NCI-H1092 treated with DMSO at 0.1 percent for 48 hours (cell line): ENCODE measurements around the gene ADAM19.

Source experiments
- DNase-seq: peaks from one replicate; lab custom pipeline; 2025; lab: John Stamatoyannopoulos, UW

ADAM19 gene

DNA sequence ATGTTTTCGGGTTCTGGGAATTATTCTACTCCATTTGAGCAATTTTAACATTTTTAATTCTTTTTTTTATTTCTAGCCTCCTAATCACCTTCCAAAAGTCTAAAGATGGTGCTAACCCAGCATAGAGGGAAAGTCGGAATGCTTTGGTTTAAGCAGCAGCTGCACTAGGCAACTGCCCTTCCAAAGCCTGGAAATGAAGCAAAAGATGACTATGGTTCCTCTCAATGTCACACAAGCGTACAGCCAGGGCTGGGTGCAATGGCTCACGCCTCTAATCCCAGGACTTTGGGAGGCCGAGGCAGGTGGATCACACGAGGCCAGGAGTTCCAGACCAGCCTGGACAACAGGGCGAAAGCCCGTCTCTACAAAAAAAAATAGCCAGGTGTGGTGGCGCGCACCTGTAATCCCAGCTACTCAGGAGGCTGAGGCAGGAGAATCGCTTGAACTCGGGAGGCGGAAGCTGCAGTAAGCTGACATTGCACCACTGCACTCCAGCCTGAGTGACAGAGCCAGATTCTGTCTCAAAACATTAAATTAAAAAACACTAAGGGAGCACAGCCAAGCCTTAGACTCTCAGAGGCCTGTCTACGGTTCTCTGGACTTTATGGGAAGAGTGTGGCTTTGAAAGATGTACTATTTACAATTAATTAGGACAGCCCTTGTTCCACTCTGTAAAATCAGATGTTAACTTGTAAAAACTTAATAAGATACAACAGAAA, 33.1 kb downstream of the ADAM19 start:
- DNase-seq, result no peak

DNA sequence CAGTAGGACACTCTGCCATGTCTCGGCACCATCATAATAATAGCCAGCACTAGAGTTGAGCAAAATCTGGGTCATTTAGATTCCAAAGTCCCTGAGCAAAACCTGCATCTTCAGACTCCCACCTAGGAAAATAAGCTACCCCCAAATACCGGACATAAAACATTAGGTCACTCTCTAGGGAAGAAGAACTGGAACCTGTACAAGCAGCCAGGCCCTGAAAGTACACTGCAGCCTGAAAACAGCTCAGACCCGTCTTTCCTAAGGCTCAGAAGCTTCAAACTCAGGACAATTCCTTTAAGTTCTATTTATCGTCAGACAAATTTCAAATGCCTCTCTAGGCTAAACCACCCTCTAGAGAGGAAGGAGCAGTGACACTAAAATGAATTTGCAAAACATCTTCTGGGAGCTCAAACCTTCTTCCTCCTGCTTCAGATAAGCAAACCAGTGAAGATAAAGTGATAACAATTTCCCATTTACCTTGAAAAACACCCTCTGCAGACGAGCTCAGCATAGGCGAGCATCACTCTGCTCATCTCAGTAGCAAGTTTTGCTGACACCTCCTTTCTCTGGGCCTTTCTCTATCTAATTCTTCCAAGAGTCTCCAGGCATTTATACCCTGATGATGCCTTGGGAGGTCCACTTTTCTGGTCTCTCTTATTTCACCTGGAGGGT, 34.0 kb downstream of the ADAM19 start:
- DNase-seq, result no peak

DNA sequence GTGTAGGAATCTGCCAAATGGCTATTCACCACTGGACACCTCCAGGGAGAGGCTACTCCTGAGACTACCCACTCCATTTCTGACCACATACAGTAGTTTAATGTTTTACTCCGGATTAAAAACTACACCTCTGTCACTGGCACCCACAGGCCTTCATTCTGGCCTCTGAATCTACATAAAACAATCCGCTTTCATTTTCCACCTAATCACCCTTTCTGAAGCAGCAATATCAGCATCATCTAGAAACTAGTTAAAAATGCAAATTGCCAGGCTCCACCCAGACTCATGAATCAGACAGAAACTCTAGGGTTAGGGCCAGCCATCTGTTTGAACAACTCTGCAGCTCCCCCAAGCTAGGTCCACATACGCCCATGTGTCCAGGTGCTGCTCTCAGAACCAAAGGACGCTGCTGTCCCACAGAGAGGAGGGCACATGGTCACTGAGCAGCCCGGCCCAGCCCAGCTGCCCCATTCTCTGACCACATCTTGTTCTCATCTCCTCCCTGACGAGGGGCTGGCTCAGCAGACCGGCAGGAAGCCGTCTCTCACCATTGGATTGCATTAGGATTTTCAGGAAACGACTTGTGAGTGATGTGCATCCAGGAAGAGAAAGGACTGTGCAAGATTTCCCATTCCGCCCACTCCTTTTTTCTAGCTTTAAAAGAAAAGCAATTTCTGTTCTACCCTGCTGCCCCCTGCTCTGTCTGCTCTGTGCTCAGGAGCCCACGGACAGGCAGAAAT, 34.7 kb downstream of the ADAM19 start:
- no peak for DNase-seq

DNA sequence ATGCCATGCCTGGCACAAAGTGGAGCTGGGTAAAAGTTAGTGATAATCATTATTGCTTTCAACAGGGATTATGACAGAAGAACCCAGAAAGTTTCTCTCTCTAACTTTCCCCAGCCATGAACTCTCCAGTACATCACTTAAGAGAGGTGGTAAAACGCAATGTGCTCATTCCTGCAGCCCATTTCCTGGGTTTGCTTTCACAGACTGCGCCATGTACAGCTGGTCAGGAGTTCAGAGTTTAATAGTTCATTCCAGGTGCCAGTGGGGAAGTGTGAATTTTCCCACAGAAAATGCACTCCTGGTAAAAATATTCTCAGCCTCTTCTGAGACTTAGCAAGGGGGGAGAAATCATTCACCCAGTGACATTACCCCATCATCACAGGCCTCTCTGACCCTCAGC, 35.5 kb downstream of the ADAM19 start:
- no peak for DNase-seq

DNA sequence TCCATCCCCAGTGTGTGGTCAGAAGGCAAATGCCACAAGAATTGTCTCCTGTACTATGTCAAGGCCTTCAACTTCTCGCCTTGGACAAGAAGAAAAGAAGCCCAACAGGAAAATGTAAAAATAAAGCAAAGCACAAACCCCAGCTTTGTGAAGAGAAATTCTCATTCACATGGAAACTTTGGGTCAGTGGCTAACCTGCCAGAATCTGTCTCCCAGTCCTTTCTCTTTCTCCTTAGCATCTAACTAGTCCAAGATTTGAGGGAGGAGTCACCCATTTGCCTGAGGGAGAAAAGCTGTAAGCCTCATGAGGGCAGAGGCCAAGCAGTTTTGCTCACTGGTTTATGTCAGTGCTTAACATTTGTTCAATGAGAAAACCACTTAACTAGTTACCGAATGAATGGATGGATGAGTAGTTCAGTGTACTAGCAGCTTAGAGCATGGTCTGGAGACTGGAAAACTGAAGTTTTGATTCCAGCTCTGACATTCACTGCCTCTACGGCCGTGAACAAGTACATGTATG, 36.0 kb downstream of the ADAM19 start:
- no peak for DNase-seq

DNA sequence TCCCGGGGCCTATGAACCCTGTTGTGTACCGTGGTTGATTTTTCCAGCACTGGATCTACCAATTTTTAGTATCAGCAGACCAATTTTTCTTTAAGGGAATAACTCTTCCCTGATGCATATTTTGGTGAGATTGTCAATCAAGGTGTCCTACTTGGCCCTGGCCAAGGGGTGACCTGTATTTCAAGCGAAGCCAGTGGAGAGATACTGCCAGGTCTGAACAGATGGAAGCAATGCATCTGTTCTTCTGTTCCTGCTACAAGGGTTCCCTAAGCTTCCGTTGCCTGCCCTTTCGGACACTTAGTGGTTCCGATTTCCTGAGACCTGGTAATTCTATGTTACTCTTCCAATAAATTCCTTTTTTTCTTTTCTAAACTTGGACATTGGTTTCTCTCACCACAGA, 37.3 kb downstream of the ADAM19 start:
- no peak for DNase-seq

DNA sequence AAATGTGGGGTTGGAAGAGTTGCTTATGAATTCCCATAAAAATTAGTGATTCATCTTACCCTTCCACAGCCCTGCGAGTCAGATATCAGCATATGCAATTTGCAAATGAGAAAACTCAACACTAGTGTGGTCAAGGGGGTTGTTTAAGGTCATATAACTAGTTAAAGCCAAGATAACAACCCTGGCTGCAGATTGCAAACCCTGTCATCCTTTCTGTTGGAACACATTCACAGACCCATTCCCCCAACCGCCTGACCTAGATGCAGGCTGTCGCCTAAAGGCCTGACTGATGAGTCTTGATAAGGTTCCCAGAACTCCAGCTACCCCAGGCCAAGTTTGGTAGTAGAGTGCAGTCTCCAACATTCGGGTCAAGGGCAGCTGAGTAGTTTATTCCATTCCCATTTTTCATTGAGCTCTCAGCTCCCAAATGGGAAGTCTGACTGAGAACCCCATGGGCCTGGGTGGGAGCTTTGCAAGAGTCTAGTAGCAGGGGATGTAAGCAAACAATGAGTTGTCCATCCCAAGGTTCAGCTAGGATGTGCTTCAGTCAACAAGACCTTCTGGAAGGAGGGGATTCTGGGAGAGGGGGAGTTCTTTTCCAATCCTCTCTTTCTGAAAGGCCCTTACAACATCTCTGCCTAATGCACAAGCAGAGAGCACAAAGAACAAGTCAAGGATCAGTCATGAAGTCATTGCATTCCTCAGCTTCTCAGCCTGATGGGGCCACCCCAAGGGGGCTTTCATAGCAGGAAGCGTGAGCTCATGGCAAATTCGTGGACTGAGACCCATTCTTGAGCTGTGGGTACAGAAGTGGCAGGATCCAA, 40.3 kb downstream of the ADAM19 start:
- no peak for DNase-seq

DNA sequence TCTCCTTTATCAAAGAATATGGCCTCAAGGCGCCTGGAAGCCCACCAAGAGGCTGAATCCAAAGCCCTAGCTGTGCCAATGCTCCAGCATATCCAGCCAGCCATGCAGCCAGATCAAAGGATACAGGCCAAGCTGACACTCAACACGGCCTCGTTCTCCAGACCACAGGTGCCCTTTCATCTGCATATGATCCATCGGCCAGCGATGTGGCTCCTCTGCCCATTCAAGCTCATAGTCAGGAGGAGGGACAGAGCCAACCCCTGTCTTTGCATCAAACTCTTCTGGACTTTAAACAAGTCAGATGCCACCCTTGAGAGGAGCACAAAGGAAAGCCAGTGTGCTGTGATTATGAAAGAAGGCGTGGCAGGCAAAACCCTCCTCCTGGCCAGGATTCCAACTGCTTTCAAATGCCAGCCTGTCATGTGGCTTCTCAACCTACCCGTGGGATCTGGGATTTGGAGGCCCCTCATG, 42.5 kb downstream of the ADAM19 start:
- DNase-seq, result no peak

DNA sequence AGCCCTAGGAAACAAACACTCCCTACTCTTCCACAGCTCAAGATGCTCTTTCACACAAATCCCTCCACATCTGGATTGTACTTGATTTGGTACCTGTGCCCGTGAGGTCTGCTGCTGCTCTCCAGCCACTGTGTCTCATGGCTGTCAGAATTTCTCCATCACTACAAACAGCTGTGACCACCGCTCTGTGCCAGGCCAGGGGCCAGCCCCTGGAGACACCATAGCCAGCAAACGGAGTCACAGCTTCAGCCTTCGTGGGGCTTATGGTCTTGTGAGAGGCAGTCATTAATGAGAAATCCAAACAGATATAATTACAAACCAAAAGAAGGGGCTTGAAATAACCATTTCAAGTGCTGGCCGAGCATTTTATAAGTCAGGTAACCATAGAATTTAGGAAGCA, 43.6 kb downstream of the ADAM19 start:
- DNase-seq, result no peak

DNA sequence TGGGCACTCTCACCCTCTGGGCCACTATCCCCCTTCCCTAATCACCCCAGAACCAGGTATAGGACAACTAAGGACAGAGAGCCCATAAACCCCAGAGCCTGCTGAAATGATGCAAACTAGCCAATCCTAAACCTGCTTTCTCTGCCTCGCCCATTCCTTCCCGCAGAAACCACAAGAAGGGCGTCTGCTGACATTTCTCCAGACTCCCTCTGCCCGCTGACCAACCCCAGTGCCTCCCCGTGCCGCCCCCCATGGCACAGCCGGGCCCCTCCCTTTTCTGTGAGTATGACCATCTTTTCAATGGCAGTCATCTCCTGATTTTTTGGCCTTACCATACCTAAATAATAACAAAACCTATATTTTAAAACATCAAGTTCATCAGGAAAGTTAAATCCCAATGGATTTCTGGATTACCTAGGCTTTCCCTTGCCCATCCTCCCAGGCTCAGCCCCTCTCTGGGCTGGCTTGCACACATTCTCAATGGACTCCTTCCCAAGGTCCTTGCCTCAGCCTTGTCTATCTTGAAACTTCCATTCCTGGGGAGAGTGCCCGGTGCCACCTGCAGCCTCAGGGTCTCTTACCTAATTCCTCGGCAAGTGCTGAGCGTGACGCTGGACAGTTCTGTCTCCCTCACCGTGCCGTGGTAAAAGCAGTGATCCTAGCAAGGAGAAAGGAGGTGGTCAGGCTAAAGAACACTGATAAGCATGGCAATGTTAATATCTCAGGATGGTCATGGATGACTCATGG, 45.2 kb downstream of the ADAM19 start:
- DNase-seq, result no peak

DNA sequence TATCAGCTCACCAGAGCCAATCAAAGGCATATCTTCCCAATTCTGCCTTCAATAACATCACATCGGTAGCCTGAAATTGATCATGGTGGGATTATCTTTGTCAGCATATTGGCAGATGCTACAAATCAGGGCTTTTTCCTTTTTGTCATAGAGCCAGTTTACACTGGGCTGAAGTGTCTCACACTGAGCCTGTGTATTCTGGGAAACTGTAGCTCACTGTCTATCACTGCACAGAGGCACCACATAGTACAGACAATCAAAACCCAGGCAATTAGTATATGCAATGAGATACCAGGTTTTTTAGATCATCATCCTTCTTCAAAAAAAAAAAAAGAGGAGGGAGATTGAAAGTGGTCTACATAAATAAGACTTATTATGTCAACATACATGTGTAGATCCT, 46.6 kb downstream of the ADAM19 start:
- no peak for DNase-seq

DNA sequence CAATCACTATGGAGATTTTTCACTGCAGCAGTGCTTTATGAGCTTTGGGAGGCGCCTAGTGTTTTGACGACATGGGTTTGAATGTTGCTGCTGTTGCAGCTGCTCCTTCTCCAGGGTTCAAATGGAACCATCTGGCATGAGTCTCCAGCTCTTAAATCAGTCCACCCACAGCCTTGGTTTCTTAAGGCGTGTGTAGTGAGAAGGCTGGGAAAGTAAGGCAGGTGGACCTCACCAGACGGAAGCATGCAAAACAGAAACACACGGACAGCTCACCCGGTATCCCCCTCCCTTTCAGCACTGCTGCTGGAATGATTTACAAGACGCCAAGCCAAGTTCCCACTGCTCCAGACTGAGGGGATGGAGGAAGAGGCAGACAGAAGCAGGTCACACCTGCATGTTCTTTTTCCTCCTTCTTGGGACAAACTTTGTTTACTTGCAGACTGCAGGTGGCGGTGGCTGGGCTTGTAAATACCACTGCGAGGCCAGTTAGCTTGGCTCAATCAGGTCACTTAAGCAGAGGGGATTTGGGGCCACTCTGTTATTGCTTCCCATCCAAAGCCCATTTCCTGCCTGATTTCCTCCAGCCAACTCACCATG, 47.4 kb downstream of the ADAM19 start:
- no peak for DNase-seq

DNA sequence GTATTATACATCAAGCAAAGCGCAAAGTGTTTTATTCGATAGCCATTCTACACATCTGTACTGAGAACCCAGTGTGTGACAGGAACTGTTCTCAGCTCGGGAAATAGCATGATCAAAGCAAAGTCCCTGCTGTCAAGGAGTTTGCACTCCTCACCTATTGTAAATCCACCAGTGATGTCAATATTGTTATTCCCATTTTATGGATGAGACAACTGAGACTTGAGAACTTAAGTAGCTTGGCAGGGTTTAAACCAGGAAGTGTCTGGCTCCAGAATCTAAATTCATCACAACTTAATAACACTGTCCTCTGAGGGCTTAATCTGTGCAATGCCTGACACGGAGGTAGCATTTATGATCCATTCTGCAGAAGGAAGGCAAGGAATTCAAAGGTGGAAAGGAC, 50.7 kb downstream of the ADAM19 start:
- DNase-seq, result no peak

DNA sequence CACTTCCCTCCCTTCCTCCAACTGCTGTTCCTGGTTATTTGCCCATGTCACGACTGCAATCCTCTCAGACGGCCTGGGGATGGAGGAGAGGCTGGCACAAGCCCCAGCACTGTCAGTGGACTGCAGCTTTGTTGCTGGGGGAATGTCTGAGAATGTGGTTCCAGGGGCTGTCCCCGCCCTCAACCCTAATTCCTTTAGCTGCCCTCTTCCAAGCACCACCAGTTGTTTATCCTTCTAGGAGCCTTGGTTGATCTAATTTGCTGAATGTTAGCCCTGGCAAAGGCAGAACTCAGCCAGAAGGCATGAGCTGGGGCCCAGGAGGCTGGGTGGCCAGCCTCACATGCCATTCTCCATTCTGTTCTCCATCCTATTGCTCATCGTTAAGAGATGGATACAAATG, 51.6 kb downstream of the ADAM19 start:
- DNase-seq, result no peak

DNA sequence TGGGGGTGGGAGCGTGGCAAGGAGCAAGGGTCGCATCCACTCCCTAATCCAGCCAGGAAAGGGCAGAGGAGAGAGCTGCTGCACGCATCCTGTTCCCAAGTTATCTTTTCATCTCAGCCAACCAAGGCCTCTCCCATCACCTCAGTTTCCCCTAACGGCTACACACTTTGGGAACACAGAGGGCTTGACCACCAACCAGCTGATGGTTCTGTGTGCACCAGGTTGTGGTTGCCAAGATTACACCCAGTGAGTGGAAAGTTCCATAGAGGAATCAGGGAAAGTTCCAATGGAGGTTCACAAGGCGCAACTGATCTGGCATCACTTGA, 53.9 kb downstream of the ADAM19 start:
- DNase-seq, result no peak

DNA sequence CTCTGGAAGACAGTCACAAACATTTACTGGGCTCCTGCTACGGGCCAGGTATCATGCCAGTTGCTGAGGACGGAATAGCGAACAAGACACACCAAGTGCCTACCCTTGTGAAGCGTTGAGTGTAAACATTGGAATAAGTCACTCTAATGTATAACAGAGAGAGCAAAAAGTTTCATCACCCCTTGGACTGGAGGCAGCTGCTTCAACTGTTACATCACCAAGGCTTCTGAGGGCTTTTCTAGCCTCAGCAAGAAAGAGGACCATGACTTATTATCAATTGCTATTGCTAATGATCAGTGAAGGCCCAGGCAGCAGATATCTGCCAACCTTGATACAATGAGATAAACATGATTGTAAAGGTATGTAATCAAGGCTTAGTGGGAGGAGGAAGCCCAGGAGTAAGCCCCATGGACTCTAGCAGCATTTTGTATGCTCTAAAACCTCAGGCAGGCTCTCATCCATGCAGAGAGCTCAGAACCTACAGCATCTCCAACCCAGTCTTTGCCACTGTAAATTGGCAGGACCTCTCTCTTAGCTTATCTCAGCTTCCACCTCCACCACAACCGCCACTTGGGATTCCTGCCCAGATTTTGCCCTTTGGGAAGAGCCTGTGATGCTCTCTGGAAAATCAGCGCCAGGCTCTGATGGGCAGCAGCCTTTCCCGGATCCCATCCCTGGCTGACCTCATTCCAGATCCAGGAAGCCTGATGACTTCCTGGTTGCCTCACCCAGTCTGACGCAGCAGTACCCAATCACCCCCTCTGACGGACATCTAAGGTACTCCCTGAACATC, 54.5 kb downstream of the ADAM19 start:
- DNase-seq, result no peak

DNA sequence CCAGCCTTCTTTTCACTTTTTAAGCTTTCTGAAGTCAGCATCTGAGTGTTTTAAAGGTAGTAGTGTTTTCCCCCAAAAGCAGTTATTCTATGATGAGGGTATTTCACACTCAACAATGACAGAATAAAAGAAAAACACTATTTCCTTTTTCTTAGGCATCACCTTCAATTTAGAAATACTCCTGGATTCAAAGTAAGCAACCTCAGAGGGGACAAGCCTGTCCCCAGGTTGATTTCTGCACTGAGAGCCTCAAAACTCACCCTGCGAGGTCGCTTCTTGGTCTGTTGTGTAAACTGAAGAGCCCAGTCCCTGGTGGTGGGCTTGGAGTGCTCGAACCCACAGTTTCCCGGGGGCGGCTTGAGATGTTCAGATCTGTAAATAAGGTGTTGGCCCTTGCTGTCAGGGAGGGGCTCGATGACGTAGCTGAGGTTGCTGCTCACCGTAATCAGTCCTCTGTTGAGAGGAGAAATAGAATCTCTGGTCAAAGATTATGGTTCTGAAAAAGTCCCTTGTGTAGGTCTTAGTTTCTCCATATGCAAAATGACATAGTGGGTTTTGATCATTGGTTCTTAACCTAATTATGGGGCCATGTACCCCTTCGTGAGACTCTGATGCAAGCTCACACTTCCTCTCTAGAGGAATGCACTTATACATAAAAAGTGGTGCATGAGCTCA, 55.9 kb downstream of the ADAM19 start:
- DNase-seq, result no peak

DNA sequence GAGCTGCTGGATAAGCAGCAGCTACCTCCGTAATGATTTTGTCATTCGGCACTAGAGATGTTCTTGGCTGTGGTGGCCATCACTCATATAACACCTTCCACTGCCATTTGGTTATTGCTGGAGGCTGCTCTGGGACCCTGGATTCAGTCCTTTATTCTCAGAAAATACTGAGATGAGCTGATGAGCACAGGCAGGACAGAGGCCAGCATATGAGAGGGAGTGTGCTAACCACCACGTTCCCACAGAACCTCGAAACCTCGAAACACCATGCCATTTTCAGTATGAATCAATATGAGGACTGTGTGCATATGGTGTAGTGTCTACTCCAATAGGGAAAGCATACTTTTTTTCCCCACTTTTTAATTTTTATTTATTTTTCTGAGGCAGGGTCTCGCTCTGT, 56.6 kb downstream of the ADAM19 start:
- no peak for DNase-seq

DNA sequence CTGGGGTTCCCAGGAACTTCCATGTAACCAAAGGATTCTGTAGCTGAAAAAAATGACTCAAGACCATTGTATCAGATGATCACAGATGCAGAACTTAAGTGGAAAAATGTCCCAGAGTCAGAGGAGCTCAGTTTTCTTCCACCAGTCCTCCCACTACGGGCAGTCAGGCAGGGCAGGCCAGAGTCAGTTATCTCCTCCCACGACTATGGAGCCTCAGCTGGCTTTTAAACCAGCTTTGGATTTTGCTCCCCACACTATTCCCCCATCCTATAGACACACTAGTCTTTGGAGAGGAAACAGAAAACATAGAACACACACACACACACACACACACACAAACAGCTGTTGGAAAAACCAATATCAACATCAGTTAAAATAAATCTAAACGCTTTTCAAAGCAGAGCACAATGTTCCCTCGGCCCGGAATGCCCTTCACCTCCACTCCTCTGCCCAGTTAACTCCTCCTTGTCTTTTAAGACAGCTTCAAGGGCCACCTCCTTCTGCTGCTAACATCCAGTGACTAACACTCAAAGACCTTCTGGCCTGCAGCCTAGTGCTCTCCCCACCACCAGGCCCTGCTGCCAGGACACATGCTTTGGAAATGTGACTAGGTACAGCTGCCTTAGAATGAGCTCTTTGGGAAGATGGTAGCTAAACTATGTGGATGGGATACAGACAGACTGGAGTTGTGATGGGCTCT, 58.8 kb downstream of the ADAM19 start:
- DNase-seq, result no peak
